Gastroesophageal sphincter (tissue), 3 donors: Measurements from ENCODE around the gene TMEM40.

ENCODE experiments used
- POLR2A ChIP-seq, 2 donors: fragments of 450-650 bp; IDR thresholded peaks; one replicate each; pipeline ENCODE4 v1.6.1; 2017; ENCODE audit warnings: antibody characterized with exemption in 2 of 2, mild to moderate bottlenecking in 2 of 2, moderate library complexity in 1 of 2
- TF ChIP-seq, protein P1 (sequence below), 4 experiments: fragments of 200-600 bp in 2 of 4; fragments of 450-650 bp in 2 of 4; sonication (generic) in 1 of 4; IDR thresholded peaks; one replicate each; pipeline ENCODE4 v1.5.1; 2017 to 2019; ENCODE audit warnings: antibody characterized with exemption in 4 of 4, mild to moderate bottlenecking in 2 of 4, moderate library complexity in 2 of 4

- TF ChIP-seq, protein P1, sequence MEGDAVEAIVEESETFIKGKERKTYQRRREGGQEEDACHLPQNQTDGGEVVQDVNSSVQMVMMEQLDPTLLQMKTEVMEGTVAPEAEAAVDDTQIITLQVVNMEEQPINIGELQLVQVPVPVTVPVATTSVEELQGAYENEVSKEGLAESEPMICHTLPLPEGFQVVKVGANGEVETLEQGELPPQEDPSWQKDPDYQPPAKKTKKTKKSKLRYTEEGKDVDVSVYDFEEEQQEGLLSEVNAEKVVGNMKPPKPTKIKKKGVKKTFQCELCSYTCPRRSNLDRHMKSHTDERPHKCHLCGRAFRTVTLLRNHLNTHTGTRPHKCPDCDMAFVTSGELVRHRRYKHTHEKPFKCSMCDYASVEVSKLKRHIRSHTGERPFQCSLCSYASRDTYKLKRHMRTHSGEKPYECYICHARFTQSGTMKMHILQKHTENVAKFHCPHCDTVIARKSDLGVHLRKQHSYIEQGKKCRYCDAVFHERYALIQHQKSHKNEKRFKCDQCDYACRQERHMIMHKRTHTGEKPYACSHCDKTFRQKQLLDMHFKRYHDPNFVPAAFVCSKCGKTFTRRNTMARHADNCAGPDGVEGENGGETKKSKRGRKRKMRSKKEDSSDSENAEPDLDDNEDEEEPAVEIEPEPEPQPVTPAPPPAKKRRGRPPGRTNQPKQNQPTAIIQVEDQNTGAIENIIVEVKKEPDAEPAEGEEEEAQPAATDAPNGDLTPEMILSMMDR (IDR thresholded peaks at IDR 0.05) = no peak
- no peak for TF ChIP-seq POLR2A (IDR thresholded peaks at IDR 0.05)
Measured at GRCh38 chr3:12741209-12741608, 17.9 kb downstream of the TMEM40 start.
